Body of pancreas (tissue), 4 donors: ENCODE measurements around the gene GNAT1.

Experiments used
- POLR2A ChIP-seq, 3 donors: fragments of 450-650 bp; IDR thresholded peaks; one replicate each; pipeline ENCODE4 v1.6.1; 2016; ENCODE audit warnings: antibody characterized with exemption in 3 of 3, mild to moderate bottlenecking in 2 of 3
- TF ChIP-seq, protein P1 (sequence below), 7 experiments: fragments of 450-650 bp in 4 of 7; fragments of 200-600 bp in 3 of 7; sonication (generic) in 3 of 7; IDR thresholded peaks; one replicate each; pipeline ENCODE4 v1.5.1; 2016 to 2019; ENCODE audit warnings: antibody characterized with exemption in 7 of 7

DNA sequence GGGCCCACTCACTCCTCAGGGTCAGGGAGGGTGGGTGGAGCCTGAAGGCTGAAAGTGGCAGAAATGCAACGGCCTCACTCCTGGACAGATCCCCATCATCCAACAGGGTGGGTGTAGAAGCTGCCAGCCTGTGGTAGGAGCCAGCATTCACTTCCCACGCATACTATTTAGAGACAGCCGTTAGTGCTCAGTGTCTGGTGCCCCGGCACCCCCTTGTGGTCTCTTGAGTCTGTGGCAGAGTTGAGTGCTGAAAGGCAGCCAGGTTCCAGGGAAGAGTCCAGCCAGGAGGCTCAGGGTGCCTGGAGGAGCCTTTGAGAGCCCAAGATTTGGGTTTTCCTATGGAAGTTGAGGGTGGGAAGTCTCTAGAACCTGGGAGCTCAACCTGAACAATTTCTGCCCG is 2.1 kb upstream of the GNAT1 start:
- TF ChIP-seq POLR2A (IDR thresholded peaks at IDR 0.05) = no peak
- TF ChIP-seq, protein P1, sequence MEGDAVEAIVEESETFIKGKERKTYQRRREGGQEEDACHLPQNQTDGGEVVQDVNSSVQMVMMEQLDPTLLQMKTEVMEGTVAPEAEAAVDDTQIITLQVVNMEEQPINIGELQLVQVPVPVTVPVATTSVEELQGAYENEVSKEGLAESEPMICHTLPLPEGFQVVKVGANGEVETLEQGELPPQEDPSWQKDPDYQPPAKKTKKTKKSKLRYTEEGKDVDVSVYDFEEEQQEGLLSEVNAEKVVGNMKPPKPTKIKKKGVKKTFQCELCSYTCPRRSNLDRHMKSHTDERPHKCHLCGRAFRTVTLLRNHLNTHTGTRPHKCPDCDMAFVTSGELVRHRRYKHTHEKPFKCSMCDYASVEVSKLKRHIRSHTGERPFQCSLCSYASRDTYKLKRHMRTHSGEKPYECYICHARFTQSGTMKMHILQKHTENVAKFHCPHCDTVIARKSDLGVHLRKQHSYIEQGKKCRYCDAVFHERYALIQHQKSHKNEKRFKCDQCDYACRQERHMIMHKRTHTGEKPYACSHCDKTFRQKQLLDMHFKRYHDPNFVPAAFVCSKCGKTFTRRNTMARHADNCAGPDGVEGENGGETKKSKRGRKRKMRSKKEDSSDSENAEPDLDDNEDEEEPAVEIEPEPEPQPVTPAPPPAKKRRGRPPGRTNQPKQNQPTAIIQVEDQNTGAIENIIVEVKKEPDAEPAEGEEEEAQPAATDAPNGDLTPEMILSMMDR (IDR thresholded peaks at IDR 0.05) = peak; percentile 54 to 92 (median 76)
